ENCODE measurements around the gene RPS6KB1. TPM values are rescaled to one million over a fixed set of nuclear protein-coding genes. Genes with fewer than 3 reads are reported as not detected.

The RPS6KB1 gene
- total and polyA plus RNA-seq, 2 donors from 2014 or later = 10.5 to 34.8 TPM

DNA sequence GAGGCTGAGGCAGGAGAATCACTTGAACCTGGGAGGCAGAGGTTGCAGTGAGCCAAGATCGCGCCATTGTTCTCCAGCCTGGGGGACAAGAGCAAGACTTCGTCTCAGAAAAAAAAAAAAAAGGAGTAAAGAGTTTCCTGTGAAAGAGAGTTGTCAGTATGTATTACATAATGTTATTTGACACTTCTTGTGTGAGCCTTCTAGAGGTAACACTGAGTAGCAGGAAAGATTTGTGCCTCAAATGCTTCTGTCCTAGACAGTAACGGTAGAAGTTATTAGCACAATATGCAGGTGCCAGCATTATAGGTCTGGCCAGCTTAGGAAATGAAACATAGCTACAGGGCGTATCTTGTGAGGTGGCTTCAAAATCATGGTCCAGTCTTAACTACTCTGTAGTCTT lies 6.2 kb downstream of the RPS6KB1 start:
- TF ChIP-seq CTCF (IDR thresholded peaks at IDR 0.05; ENCODE audit: borderline replicate concordance, extremely low read depth, insufficient read depth) = no peak
- Histone ChIP-seq H3K27ac (ENCODE audit: low read depth in 2 of 2, low read length in 2 of 2) (no peak overlapping the region), H3K9ac (ENCODE audit: low read length in 3 of 3) (no peak overlapping the region), H3K27me3 (ENCODE audit: control insufficient read depth, insufficient read depth, low read length) (no peaks in the 10 kb centered on the region), H3K36me3 (ENCODE audit: control insufficient read depth in 2 of 3, insufficient read depth in 3 of 3, low read length in 3 of 3) (no peaks in the 10 kb centered on the region), H3K4me3 (ENCODE audit: low read length in 3 of 3) (no peak overlapping the region), H3K4me1 (ENCODE audit: control insufficient read depth in 2 of 3, insufficient read depth in 2 of 3, low read depth in 1 of 3, low read length in 3 of 3) (peaks cover 0 to 5% (median 0%) of the 10 kb centered on the region in 3 donors), H3K9me3 (ENCODE audit: control insufficient read depth in 2 of 3, insufficient read depth in 1 of 3, low read length in 3 of 3) (no peaks in the 10 kb centered on the region)
- intact Hi-C loops (cut with DNase I) = no loop called here
- DNase-seq = peak in 2 of 5 donors; percentile 11 to 31
- no peak for FAIRE-seq

- intact Hi-C loops (cut with DNase I) = no loop called here
- Histone ChIP-seq H3K36me3 (ENCODE audit: control insufficient read depth in 2 of 3, insufficient read depth in 3 of 3, low read length in 3 of 3) (no peaks in the 10 kb centered on the region), H3K9ac (ENCODE audit: low read length in 3 of 3) (no peak overlapping the region), H3K9me3 (ENCODE audit: control insufficient read depth in 2 of 3, insufficient read depth in 1 of 3, low read length in 3 of 3) (no peaks in the 10 kb centered on the region), H3K4me3 (ENCODE audit: low read length in 3 of 3) (no peak overlapping the region), H3K27ac (ENCODE audit: low read depth in 2 of 2, low read length in 2 of 2) (no peak overlapping the region), H3K27me3 (ENCODE audit: control insufficient read depth, insufficient read depth, low read length) (no peaks in the 10 kb centered on the region), H3K4me1 (ENCODE audit: control insufficient read depth in 2 of 3, insufficient read depth in 2 of 3, low read depth in 1 of 3, low read length in 3 of 3) (peaks cover 0 to 3% (median 0%) of the 10 kb centered on the region in 3 donors)
- no peak for TF ChIP-seq CTCF (IDR thresholded peaks at IDR 0.05; ENCODE audit: borderline replicate concordance, extremely low read depth, insufficient read depth)
- DNase-seq (no peak), FAIRE-seq (no peak)
These were observed 8.7 kb downstream of the RPS6KB1 start for GRCh38 chr17:59901604-59902003.

GRCh38 chr17:59903455-59903854 lies 10.5 kb downstream of the RPS6KB1 start:
- Histone ChIP-seq H3K9me3 (ENCODE audit: control insufficient read depth in 2 of 3, insufficient read depth in 1 of 3, low read length in 3 of 3) (no peaks in the 10 kb centered on the region), H3K4me3 (ENCODE audit: low read length in 3 of 3) (no peak overlapping the region), H3K4me1 (ENCODE audit: control insufficient read depth in 2 of 3, insufficient read depth in 2 of 3, low read depth in 1 of 3, low read length in 3 of 3) (peaks cover 0 to 3% (median 0%) of the 10 kb centered on the region in 3 donors), H3K27ac (ENCODE audit: low read depth in 2 of 2, low read length in 2 of 2) (no peak overlapping the region), H3K36me3 (ENCODE audit: control insufficient read depth in 2 of 3, insufficient read depth in 3 of 3, low read length in 3 of 3) (no peaks in the 10 kb centered on the region), H3K27me3 (ENCODE audit: control insufficient read depth, insufficient read depth, low read length) (no peaks in the 10 kb centered on the region), H3K9ac (ENCODE audit: low read length in 3 of 3) (no peak overlapping the region)
- no peak for FAIRE-seq
- no peak for DNase-seq
- intact Hi-C loops (cut with DNase I) = no loop called here
- TF ChIP-seq CTCF (IDR thresholded peaks at IDR 0.05; ENCODE audit: borderline replicate concordance, extremely low read depth, insufficient read depth) = no peak

DNA sequence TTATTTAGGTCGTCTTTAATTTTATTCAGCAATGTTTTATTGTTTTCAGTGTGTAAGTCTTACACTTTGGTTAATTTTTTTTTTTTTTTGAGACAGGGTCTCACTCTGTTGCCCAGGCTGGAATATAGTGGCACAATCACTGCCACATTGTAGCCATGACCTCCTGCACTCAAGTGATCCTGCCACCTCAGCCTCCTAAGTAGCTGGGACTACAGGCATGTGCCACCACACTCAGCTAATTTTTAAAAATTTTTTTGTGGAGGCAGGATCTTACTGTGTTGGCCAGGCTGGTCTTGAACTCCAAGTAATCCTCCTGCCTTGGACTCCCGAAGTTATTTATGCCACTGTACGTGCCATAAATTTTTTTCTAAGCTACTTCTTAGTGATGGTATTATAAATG lies 14.5 kb downstream of the RPS6KB1 start:
- Histone ChIP-seq H3K27me3 (ENCODE audit: control insufficient read depth, insufficient read depth, low read length) (no peaks in the 10 kb centered on the region), H3K27ac (ENCODE audit: low read depth in 2 of 2, low read length in 2 of 2) (no peak overlapping the region), H3K9me3 (ENCODE audit: control insufficient read depth in 2 of 3, insufficient read depth in 1 of 3, low read length in 3 of 3) (no peaks in the 10 kb centered on the region), H3K9ac (ENCODE audit: low read length in 3 of 3) (no peak overlapping the region), H3K36me3 (ENCODE audit: control insufficient read depth in 2 of 3, insufficient read depth in 3 of 3, low read length in 3 of 3) (no peaks in the 10 kb centered on the region), H3K4me3 (ENCODE audit: low read length in 3 of 3) (no peak overlapping the region), H3K4me1 (ENCODE audit: control insufficient read depth in 2 of 3, insufficient read depth in 2 of 3, low read depth in 1 of 3, low read length in 3 of 3) (peaks cover 0 to 3% (median 0%) of the 10 kb centered on the region in 3 donors)
- no peak for DNase-seq
- no peak for FAIRE-seq
- intact Hi-C loops (cut with DNase I) = no loop called here
- no peak for TF ChIP-seq CTCF (IDR thresholded peaks at IDR 0.05; ENCODE audit: borderline replicate concordance, extremely low read depth, insufficient read depth)

Data from kidney (tissue), 14 donors.